ENCODE measurements around the gene KCNQ5.

KCNQ5 gene

GRCh38 chr6:72999995-73000394, 378.1 kb downstream of the KCNQ5 start:
- DNase-seq (ENCODE audit: low read depth, low spot score): no peak

GRCh38 chr6:73000460-73000859, 378.6 kb downstream of the KCNQ5 start:
- DNase-seq (ENCODE audit: low read depth, low spot score): no peak

- no peak for DNase-seq (ENCODE audit: low read depth, low spot score)
Observed at GRCh38 chr6:73002588-73002987, 380.7 kb downstream of the KCNQ5 start.

- no peak for DNase-seq (ENCODE audit: low read depth, low spot score)
Observed at GRCh38 chr6:73003302-73003701, 381.4 kb downstream of the KCNQ5 start.

GRCh38 chr6:73004231-73004630, 382.4 kb downstream of the KCNQ5 start:
- no peak for DNase-seq (ENCODE audit: low read depth, low spot score)

GRCh38 chr6:73004861-73005260, 383.0 kb downstream of the KCNQ5 start:
- DNase-seq (ENCODE audit: low read depth, low spot score): no peak

- no peak for DNase-seq (ENCODE audit: low read depth, low spot score)
Observed at GRCh38 chr6:73006146-73006545, 384.3 kb downstream of the KCNQ5 start.

GRCh38 chr6:73011945-73012344, 390.1 kb downstream of the KCNQ5 start:
- no peak for DNase-seq (ENCODE audit: low read depth, low spot score)

- DNase-seq (ENCODE audit: low read depth, low spot score): no peak
Observed at GRCh38 chr6:73017476-73017875, 395.6 kb downstream of the KCNQ5 start.

GRCh38 chr6:73024598-73024997, 402.7 kb downstream of the KCNQ5 start:
- no peak for DNase-seq (ENCODE audit: low read depth, low spot score)

GRCh38 chr6:73027691-73028090, 405.8 kb downstream of the KCNQ5 start:
- no peak for DNase-seq (ENCODE audit: low read depth, low spot score)

- peak; percentile 2 for DNase-seq (ENCODE audit: low read depth, low spot score)
Observed at GRCh38 chr6:73028124-73028766, 406.4 kb downstream of the KCNQ5 start.

- no peak for DNase-seq (ENCODE audit: low read depth, low spot score)
Observed at GRCh38 chr6:73028893-73029450, 407.1 kb downstream of the KCNQ5 start.

- no peak for DNase-seq (ENCODE audit: low read depth, low spot score)
Observed at GRCh38 chr6:73030257-73030656, 408.4 kb downstream of the KCNQ5 start.

- DNase-seq (ENCODE audit: low read depth, low spot score): no peak
Observed at GRCh38 chr6:73030791-73031782, 409.2 kb downstream of the KCNQ5 start.

- DNase-seq (ENCODE audit: low read depth, low spot score): no peak
Observed at GRCh38 chr6:73032586-73032985, 410.7 kb downstream of the KCNQ5 start.

- DNase-seq (ENCODE audit: low read depth, low spot score): no peak
Observed at GRCh38 chr6:73036689-73037088, 414.8 kb downstream of the KCNQ5 start.

- no peak for DNase-seq (ENCODE audit: low read depth, low spot score)
Observed at GRCh38 chr6:73041051-73041450, 419.2 kb downstream of the KCNQ5 start.

GRCh38 chr6:73042892-73043291, 421.0 kb downstream of the KCNQ5 start:
- no peak for DNase-seq (ENCODE audit: low read depth, low spot score)

- no peak for DNase-seq (ENCODE audit: low read depth, low spot score)
Observed at GRCh38 chr6:73043446-73043845, 421.6 kb downstream of the KCNQ5 start.

GRCh38 chr6:73045609-73046008, 423.7 kb downstream of the KCNQ5 start:
- no peak for DNase-seq (ENCODE audit: low read depth, low spot score)

- no peak for DNase-seq (ENCODE audit: low read depth, low spot score)
Observed at GRCh38 chr6:73047801-73048200, 425.9 kb downstream of the KCNQ5 start.

Data from ELF-1 (cell line).